Prostate gland (tissue), 2 donors: ENCODE data around the gene RBM38.

Experiments used
- CTCF ChIP-seq, 4 experiments: fragments of 200-600 bp in 2 of 4; fragments of 450-650 bp in 2 of 4; sonication (generic) in 2 of 4; IDR thresholded peaks; 1 replicate in 3 of 4; 2 replicates in 1 of 4; pipeline ENCODE4 v1.5.1; 2016 to 2019; ENCODE audit warnings: antibody characterized with exemption in 4 of 4, mild to moderate bottlenecking in 2 of 4, moderate library complexity in 2 of 4
- POLR2AphosphoS5 ChIP-seq: sonication (generic); formaldehyde crosslinking; IDR thresholded peaks from one replicate; pipeline ENCODE4 v1.6.1; 2017; ENCODE audit warnings: antibody characterized with exemption

- TF ChIP-seq CTCF (IDR thresholded peaks at IDR 0.05) (no peak), POLR2AphosphoS5 (no peak)
These were observed 19.7 kb downstream of the RBM38 start for GRCh38 chr20:57410924-57411323.
